GM04504 (cell line): ENCODE results near the gene VCAN.

ENCODE experiments used
- DNase-seq: peaks from one replicate; pipeline ENCODE4 v3.0.0-alpha.2; 2012; ENCODE audit warnings: low read depth

VCAN gene

GRCh38 chr5:83498585-83498984, 27.0 kb downstream of the VCAN start:
- DNase-seq, result no peak

- no peak for DNase-seq
These were observed 32.1 kb downstream of the VCAN start for GRCh38 chr5:83503662-83504061.

- no peak for DNase-seq
These were observed 35.9 kb downstream of the VCAN start for GRCh38 chr5:83507431-83507830.

GRCh38 chr5:83509540-83509939, 38.0 kb downstream of the VCAN start:
- DNase-seq, result no peak

- no peak for DNase-seq
These were observed 38.7 kb downstream of the VCAN start for GRCh38 chr5:83510260-83510659.

- DNase-seq, result no peak
These were observed 40.7 kb downstream of the VCAN start for GRCh38 chr5:83512061-83512745.

GRCh38 chr5:83513081-83513480, 41.5 kb downstream of the VCAN start:
- no peak for DNase-seq

- DNase-seq, result no peak
These were observed 41.9 kb downstream of the VCAN start for GRCh38 chr5:83513491-83513890.

GRCh38 chr5:83516377-83516776, 44.8 kb downstream of the VCAN start:
- no peak for DNase-seq

GRCh38 chr5:83517072-83517687, 45.6 kb downstream of the VCAN start:
- DNase-seq, result no peak

GRCh38 chr5:83517688-83518085, 46.1 kb downstream of the VCAN start:
- DNase-seq, result no peak

GRCh38 chr5:83518319-83519061, 46.9 kb downstream of the VCAN start:
- no peak for DNase-seq

GRCh38 chr5:83522446-83522845, 50.9 kb downstream of the VCAN start:
- no peak for DNase-seq

- DNase-seq, result no peak
These were observed 52.4 kb downstream of the VCAN start for GRCh38 chr5:83523929-83524328.

GRCh38 chr5:83524345-83524744, 52.8 kb downstream of the VCAN start:
- no peak for DNase-seq

- no peak for DNase-seq
These were observed 53.4 kb downstream of the VCAN start for GRCh38 chr5:83524991-83525390.

GRCh38 chr5:83526289-83526688, 54.7 kb downstream of the VCAN start:
- DNase-seq, result no peak

- no peak for DNase-seq
These were observed 55.7 kb downstream of the VCAN start for GRCh38 chr5:83527221-83527620.

GRCh38 chr5:83527722-83528438, 56.3 kb downstream of the VCAN start:
- no peak for DNase-seq

GRCh38 chr5:83528439-83528769, 56.9 kb downstream of the VCAN start:
- DNase-seq, result no peak

GRCh38 chr5:83530193-83530592, 58.6 kb downstream of the VCAN start:
- no peak for DNase-seq

- DNase-seq, result no peak
These were observed 60.1 kb downstream of the VCAN start for GRCh38 chr5:83531661-83532060.
